Left ventricle myocardium superior (tissue), 1 donor: ENCODE data around the gene MCAT. TPM values are rescaled to one million over a fixed set of nuclear protein-coding genes. Genes with fewer than 3 reads are reported as not detected.

ENCODE experiments used
- ATAC-seq: fragments of 200-7000 bp; cut with Tn5 transposase; one replicate; pipeline ENCODE4 v1.9.1; 2020; ENCODE audit warnings: mild to moderate bottlenecking, moderate library complexity
- DNase-seq: peaks from one replicate; pipeline ENCODE4 v3.0.0-alpha.2; 2020
- intact Hi-C: fragments of 100-400 bp; cut with micrococcal nuclease; formaldehyde crosslinking; loops from one replicate; pipeline ENCODE4 v1.11.0; 2022
- long read RNA-seq: library from polyadenylated mRNA; unstranded; transcript quantifications from one replicate; pipeline ENCODE4 v2.0.0, GENCODE V29; 2021
- total RNA-seq: library from RNA; stranded (reverse); fragmentation: NEBNext Ultra II Directional; extraction: Animal tissue kit (Norgen Biotek cat#: 25700); gene quantifications from one replicate; pipeline ENCODE4 v1.2.1, GENCODE V29; 2021
- donor health status: DM: no; HTN: yes; CAD: no; lungs with severe emphysema.

The MCAT gene
- 13.4 TPM for total RNA-seq
- long read RNA-seq, transcript MCAT-201 (4 exons, 2,056 nt): major isoform, 20 of 33 reads
- long read RNA-seq, transcript MCAT-202 (3 exons, 1,134 nt): minor isoform, 10 of 33 reads
- long read RNA-seq, partial matches to known transcripts: 1 of 33 reads
- long read RNA-seq, other reads (novel, unspliced or antisense): 2 of 33 reads

DNA sequence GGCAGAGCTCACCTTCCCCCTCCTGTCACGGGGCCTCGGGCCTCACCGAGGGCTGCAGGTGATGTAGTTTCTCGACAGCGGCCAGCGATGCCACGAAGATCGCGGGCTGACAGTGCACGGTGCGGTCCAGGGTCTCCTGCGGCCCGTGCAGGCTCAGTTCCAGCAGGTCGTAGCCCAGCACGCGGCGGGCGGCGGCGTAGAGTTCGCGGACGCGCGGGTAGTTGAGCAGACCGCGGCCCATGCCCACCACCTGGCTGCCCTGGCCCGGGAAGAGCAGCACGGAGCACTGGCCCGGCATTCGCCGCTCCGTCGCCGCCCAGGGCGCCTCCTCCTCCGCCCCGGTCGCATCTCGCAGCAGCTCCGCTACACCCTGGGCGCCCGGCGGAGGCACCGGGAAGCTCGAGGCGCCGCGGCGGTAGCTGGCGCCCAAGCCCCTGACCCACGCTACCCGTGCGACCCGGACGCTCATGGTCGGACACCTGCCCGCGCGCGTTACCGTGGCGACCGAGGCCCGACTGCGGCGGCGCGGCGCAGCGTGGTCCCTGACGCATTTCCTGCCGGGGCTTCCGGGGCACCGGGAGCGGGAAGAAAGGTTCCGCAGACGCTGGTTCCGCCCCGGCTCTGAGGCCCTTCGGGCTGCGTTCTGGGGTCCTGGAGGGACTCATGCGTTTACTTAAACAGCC is at the start of gene MCAT:
Gene MCAT, minus strand, starts transcription at position 519 of the 683 bp plus-strand sequence. Its CDS starts 50 bp downstream, at position 469.
- DNase-seq: peak; percentile 91
- peak; percentile 93 for ATAC-seq
- intact Hi-C loops: no loop called here

DNA sequence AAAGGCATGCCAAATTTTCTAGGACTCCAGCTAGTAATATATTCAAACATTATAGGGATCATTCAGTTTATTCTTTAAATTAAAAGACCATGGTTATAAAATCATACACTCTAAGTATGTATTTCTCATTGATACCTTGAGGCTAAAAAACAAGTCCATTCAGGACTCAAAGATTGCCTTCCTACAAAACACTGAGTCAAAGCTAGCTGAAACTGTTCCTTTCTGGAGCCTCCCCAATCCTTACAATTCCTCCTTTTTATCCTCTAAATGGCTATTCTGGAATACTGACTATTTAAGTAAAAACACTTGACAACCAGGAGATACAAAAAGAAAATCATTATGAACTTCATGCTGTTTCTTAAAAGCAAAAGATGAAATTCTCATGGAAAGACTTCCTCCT is 48.6 kb upstream of the MCAT start:
- ATAC-seq: no peak
- DNase-seq: no peak
- intact Hi-C loops: no loop called here

- intact Hi-C loops: no loop called here
- ATAC-seq (no peak), DNase-seq (no peak)
Measured at GRCh38 chr22:43188829-43189545, 45.8 kb upstream of the MCAT start.

GRCh38 chr22:43187171-43188099 is 44.2 kb upstream of the MCAT start:
- peak; percentile 99 for DNase-seq
- peak; percentile 92 for ATAC-seq
- intact Hi-C loops: no loop called here

- ATAC-seq (peak; percentile 46), DNase-seq (peak; percentile 81)
- intact Hi-C loops: no loop called here
Measured at GRCh38 chr22:43186272-43187170, 43.3 kb upstream of the MCAT start, which contains the start of gene TTLL12. TSS of gene TTLL12 (minus strand) at chr22:43187134. CDS start at chr22:43187069, 65 bp downstream.

GRCh38 chr22:43185860-43186261 is 42.7 kb upstream of the MCAT start:
- DNase-seq: peak; percentile 82
- intact Hi-C loops: no loop called here
- peak; percentile 34 for ATAC-seq

DNA sequence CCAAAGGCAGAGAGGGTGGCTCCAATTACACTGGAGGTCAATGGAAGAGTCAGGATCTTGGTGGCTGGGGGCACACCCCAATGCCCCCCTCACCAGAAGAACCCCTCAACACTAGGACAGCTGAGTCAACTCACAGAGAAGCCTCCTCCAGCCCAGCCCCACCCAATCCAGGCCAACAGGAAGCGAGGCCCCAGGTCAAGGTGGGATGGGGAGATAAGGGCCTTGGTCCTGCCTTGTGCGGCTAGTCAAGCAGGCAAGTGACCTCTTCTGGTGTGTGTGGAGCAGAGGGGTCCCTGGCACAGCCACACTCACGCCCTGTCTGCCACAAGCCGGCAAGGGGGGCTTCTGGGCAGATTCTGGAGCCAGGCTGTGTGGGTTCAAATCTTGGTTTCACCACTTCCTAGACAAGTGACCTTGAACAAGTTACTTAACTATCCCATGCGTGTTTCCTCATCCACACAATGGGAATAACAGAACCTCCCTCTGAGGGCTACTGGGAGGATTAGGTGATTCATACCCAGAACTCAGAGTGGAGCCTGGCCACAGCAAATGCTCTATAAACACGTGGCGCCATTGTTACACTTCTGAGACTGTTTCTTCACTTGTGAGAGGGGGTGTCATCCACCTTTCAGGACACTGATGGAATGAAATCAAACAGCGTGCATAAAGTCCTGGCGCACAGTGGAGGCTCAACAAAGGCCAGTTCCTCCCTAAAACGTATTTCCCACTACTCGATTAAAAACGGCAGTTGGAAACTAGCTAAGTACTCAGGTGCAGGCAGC is 40.5 kb upstream of the MCAT start:
- intact Hi-C loops: no loop called here
- ATAC-seq (no peak), DNase-seq (no peak)

DNA sequence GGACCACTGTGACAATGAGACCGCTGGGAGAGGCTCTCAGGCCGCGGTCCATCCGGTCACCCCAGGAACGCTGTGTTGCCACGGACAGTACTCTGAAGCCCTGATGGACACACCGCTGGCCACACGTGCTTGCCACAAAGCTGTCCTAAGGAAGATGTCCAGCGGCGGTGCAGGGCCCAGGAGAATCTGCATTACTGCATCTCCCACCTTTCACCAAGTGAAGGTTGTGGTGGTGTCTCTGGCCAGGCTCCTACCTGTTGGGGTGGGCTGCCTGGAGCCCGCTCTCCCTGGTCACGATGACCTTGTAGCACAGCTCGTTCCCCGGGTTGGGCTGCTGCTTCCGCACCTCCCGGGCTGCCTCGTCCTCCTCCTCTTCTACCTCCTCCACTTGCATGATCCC is 39.5 kb upstream of the MCAT start:
- no peak for ATAC-seq
- intact Hi-C loops: no loop called here
- no peak for DNase-seq

DNA sequence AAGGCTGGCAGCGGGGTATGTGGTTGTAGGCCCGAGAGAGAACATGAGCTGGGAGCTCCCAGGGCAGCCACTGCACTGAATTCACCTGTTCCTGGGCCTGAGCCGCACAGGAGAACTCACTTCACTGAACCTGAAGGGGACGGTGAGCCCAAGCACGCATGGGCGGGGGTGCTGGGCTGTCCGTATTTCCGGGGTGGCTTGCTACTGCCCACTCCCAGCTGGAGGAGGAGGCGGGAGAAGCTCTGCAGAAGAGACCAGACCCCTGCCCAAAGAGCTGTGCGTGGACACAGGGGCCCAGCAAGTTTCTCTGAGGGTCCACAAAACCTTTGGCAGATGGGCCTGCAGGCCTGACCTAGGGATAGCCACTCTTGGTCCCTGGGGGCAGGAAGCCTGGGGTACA is 38.9 kb upstream of the MCAT start:
- ATAC-seq: no peak
- no peak for DNase-seq
- intact Hi-C loops: no loop called here

DNA sequence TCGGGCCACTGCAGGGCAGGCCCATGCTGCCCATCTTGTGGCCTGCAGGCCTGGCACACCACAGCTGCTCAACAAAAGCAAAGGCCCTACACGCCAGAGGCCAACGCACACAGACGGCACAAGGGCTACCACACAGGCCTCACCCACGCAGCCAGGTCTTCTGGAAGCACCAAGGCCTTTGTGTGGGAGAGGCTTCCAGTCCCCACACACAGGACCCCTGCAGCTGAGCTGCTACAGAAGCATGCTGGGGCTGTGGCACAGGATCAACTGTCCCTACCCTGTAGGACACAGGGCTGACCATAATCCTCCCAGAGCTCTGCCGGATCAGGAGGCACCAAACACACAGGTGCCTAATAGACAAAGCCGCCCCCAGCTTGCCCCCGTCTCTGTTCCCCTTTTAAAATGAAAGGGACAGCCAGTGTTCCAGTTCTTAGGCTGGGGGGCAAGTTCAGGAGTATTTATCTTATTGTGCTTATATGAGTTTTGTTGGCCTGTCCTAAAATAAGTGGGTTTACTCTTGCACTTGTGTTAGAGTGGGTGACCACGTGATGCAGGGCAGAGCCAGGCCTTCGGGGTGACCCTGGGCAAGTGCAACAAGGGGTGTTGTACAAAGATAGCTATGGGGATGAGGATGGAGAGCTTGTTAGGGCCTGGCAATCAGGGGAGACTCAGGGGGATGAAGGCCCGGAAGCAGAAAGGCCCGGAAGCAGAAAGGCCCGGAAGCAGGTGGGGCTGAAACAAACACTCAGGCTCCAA is 38.3 kb upstream of the MCAT start:
- no peak for DNase-seq
- intact Hi-C loops: no loop called here
- no peak for ATAC-seq

DNA sequence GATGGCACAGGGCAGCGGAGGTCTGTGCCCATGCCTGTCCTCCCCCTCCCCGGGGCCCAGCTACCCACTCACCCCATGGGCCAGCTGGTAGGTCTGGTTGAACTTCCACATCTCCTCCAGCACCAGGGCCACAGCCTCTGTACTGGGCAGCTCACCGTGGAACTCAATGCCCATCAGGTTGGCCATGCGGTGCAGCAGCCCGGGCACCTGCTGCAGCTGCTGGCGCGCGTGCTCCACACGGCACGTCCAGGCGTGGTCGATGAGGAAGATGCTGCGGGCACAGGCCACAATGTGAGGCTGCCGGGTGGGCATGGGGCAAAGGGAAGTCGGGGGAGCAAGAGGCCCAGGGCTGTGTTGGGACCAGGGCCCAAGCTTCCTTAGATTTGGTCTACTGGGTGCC is 37.5 kb upstream of the MCAT start:
- ATAC-seq: no peak
- no peak for DNase-seq

GRCh38 chr22:43179911-43180195 is 36.7 kb upstream of the MCAT start:
- ATAC-seq (no peak), DNase-seq (no peak)
- intact Hi-C loops: no loop called here

More for the DNA sequence above, 37.5 kb upstream of the MCAT start:
- intact Hi-C loops: no loop called here

GRCh38 chr22:43179146-43179910 is 36.1 kb upstream of the MCAT start:
- intact Hi-C loops: no loop called here
- DNase-seq (no peak), ATAC-seq (no peak)

- ATAC-seq: no peak
- intact Hi-C loops: no loop called here
- no peak for DNase-seq
Measured at GRCh38 chr22:43177479-43177878, 34.3 kb upstream of the MCAT start.

DNA sequence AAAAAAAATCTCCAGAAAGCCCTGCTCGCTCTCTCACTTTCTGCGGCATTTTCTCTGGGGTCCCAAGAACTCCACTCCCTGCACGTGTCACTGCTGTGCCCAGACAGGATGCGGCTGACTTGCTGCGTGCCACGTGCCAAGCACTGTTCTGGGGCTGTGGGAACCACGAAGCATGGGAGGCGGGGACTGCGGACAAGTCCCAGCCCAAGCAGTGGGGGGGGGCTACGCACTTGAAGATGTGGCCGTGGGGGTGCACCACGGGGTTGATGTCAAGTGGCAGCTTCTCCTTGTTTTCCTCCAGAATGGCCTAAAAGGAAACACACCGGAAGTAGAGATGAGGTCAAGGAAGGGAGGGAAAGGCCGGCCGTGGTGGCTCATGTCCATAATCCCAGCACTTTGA is 32.9 kb upstream of the MCAT start:
- intact Hi-C loops: no loop called here
- no peak for ATAC-seq
- no peak for DNase-seq

- DNase-seq (no peak), ATAC-seq (no peak)
- intact Hi-C loops: no loop called here
Measured at GRCh38 chr22:43174941-43175531, 31.8 kb upstream of the MCAT start.
